Gastroesophageal sphincter (tissue), 3 donors: ENCODE data around the gene WWTR1.

Source experiments
- CTCF ChIP-seq, 4 experiments: fragments of 200-600 bp in 2 of 4; fragments of 450-650 bp in 2 of 4; sonication (generic) in 1 of 4; IDR thresholded peaks; one replicate each; pipeline ENCODE4 v1.5.1; 2017 to 2019; ENCODE audit warnings: antibody characterized with exemption in 4 of 4, mild to moderate bottlenecking in 2 of 4, moderate library complexity in 2 of 4
- EP300 ChIP-seq: sonication (generic); formaldehyde crosslinking; IDR thresholded peaks from one replicate; pipeline ENCODE4 v1.6.1; 2017; ENCODE audit warnings: antibody characterized with exemption, mild to moderate bottlenecking
- POLR2A ChIP-seq, 2 donors: fragments of 450-650 bp; IDR thresholded peaks; one replicate each; pipeline ENCODE4 v1.6.1; 2017; ENCODE audit warnings: antibody characterized with exemption in 2 of 2, mild to moderate bottlenecking in 2 of 2, moderate library complexity in 1 of 2
- POLR2AphosphoS5 ChIP-seq: sonication (generic); formaldehyde crosslinking; IDR thresholded peaks from one replicate; pipeline ENCODE4 v1.6.1; 2017; ENCODE audit warnings: antibody characterized with exemption

GRCh38 chr3:149502438-149502837 lies 155.4 kb downstream of the WWTR1 start:
- no peak for TF ChIP-seq CTCF (IDR thresholded peaks at IDR 0.05)
- no peak for TF ChIP-seq POLR2A (IDR thresholded peaks at IDR 0.05)
- TF ChIP-seq POLR2AphosphoS5: no peak
- no peak for TF ChIP-seq EP300
